Loucy (cell line): Measurements from ENCODE around the gene HIRA.

Experiments
- H2AFZ ChIP-seq: fragments of 200-600 bp; sonication (generic); 2 replicates; pipeline ENCODE4 v1.6.0; 2016; ENCODE audit warnings: antibody characterized with exemption, mild to moderate bottlenecking, low read length, moderate library complexity
- H3F3A ChIP-seq: fragments of 200-600 bp; 2 replicates; pipeline ENCODE4 v1.6.0; 2016; ENCODE audit warnings: antibody characterized with exemption, low read depth, mild to moderate bottlenecking
- H3K27me3 ChIP-seq: fragments of 200-600 bp; sonication (generic); 2 replicates; pipeline ENCODE4 v1.6.1; 2014; ENCODE audit warnings: low read length, mild to moderate bottlenecking; ENCODE audit not compliant: insufficient read depth, poor library complexity, severe bottlenecking
- H3K36me3 ChIP-seq: fragments of 200-600 bp; sonication (generic); 2 replicates; pipeline ENCODE4 v1.6.1; 2016; ENCODE audit warnings: low read length; ENCODE audit not compliant: insufficient read depth
- H3K4me1 ChIP-seq: fragments of 200-600 bp; sonication (generic); 2 replicates; pipeline ENCODE4 v1.5.1; 2014; ENCODE audit warnings: low read length, mild to moderate bottlenecking; ENCODE audit not compliant: insufficient read depth, poor library complexity, severe bottlenecking
- H3K4me2 ChIP-seq: fragments of 200-600 bp; sonication (generic); 2 replicates; pipeline ENCODE4 v1.6.0; 2014; ENCODE audit warnings: antibody characterized with exemption, low read length, low read depth, mild to moderate bottlenecking; ENCODE audit not compliant: poor library complexity, severe bottlenecking
- H3K4me3 ChIP-seq: fragments of 200-600 bp; sonication (generic); 2 replicates; pipeline ENCODE4 v1.5.1; 2014; ENCODE audit warnings: low read length, mild to moderate bottlenecking, mixed read lengths; ENCODE audit not compliant: poor library complexity, severe bottlenecking
- H3K79me2 ChIP-seq: fragments of 200-600 bp; sonication (generic); 2 replicates; pipeline ENCODE4 v1.6.1; 2014; ENCODE audit warnings: low read length; ENCODE audit not compliant: insufficient read depth
- H3K9ac ChIP-seq: fragments of 200-600 bp; sonication (generic); 2 replicates; pipeline ENCODE4 v1.6.0; 2014; ENCODE audit warnings: mild to moderate bottlenecking, low read depth, low read length, moderate library complexity; ENCODE audit not compliant: poor library complexity, severe bottlenecking
- H3K9me2 ChIP-seq: fragments of 200-600 bp; sonication (generic); replicated peaks from 2 replicates; pipeline ENCODE4 v1.6.1; 2016; ENCODE audit warnings: low read depth, low read length, mixed read lengths
- H3K9me3 ChIP-seq: fragments of 200-600 bp; sonication (generic); 2 replicates; pipeline ENCODE4 v1.6.1; 2014; ENCODE audit warnings: mild to moderate bottlenecking, antibody characterized with exemption, low read length, low read depth; ENCODE audit not compliant: insufficient read depth
- H4K20me1 ChIP-seq: fragments of 200-600 bp; sonication (generic); 2 replicates; pipeline ENCODE4 v1.6.0; 2014; ENCODE audit warnings: antibody characterized with exemption, low read length, mild to moderate bottlenecking; ENCODE audit not compliant: insufficient read depth, poor library complexity, severe bottlenecking
- CTCF ChIP-seq: fragments of 200-600 bp; sonication (generic); conservative IDR thresholded peaks from 2 replicates; pipeline ENCODE4 v1.5.1; 2014; ENCODE audit warnings: mild to moderate bottlenecking, antibody characterized with exemption, low read length
- EZH2phosphoT487 ChIP-seq: fragments of 200-600 bp; IDR thresholded peaks from 2 replicates; pipeline ENCODE4 v1.6.1; 2018; ENCODE audit warnings: antibody characterized with exemption, mild to moderate bottlenecking, moderate library complexity, borderline replicate concordance

HIRA gene

GRCh38 chr22:19469421-19469820, 37.9 kb upstream of the HIRA start:
- Histone ChIP-seq H3K9me3 (no peaks in the 10 kb centered on the region), H3F3A (no peaks in the 10 kb centered on the region), H4K20me1 (no peaks in the 10 kb centered on the region), H3K9me2 (no peaks in the 10 kb centered on the region), H2AFZ (no peak overlapping the region), H3K4me3 (no peak overlapping the region), H3K36me3 (peaks cover 90% of the 10 kb centered on the region; the same call in 1 of the 2 replicates), H3K4me1 (no peaks in the 10 kb centered on the region), H3K79me2 (no peaks in the 10 kb centered on the region), H3K9ac (no peak overlapping the region), H3K27me3 (no peaks in the 10 kb centered on the region), H3K4me2 (no peak overlapping the region)
- TF ChIP-seq CTCF (no peak), EZH2phosphoT487 (no peak)

- no peaks in the 10 kb centered on the region for H3K9me2 ChIP-seq
- H3K36me3 ChIP-seq = peaks cover 93% of the 10 kb centered on the region; the same call in 1 of the 2 replicates
- no peak for TF ChIP-seq EZH2phosphoT487
- TF ChIP-seq CTCF = no peak
- H4K20me1 ChIP-seq = no peaks in the 10 kb centered on the region
- H3K79me2 ChIP-seq = no peaks in the 10 kb centered on the region
- no peaks in the 10 kb centered on the region for H3F3A ChIP-seq
- H3K4me1 ChIP-seq = no peaks in the 10 kb centered on the region
- H3K27me3 ChIP-seq = no peaks in the 10 kb centered on the region
- no peak overlapping the region for H3K4me2 ChIP-seq
- no peaks in the 10 kb centered on the region for H3K9me3 ChIP-seq
- no peak overlapping the region for H2AFZ ChIP-seq
- H3K9ac ChIP-seq = no peak overlapping the region
- no peak overlapping the region for H3K4me3 ChIP-seq
These were observed 36.4 kb upstream of the HIRA start for GRCh38 chr22:19467912-19468311.

- Histone ChIP-seq H3K79me2 (no peaks in the 10 kb centered on the region), H3K36me3 (peaks cover 86% of the 10 kb centered on the region; the same call in 1 of the 2 replicates)
- TF ChIP-seq EZH2phosphoT487 = no peak
- no peak for TF ChIP-seq CTCF
These were observed 35.6 kb upstream of the HIRA start for GRCh38 chr22:19466848-19467752.

More at GRCh38 chr22:19466848-19467752, 35.6 kb upstream of the HIRA start:
- Histone ChIP-seq H3F3A (no peaks in the 10 kb centered on the region), H2AFZ (no peak overlapping the region), H3K4me1 (no peaks in the 10 kb centered on the region), H3K4me2 (no peak overlapping the region), H3K4me3 (no peak overlapping the region), H3K27me3 (no peaks in the 10 kb centered on the region), H3K9me2 (no peaks in the 10 kb centered on the region), H4K20me1 (no peaks in the 10 kb centered on the region), H3K9me3 (no peaks in the 10 kb centered on the region), H3K9ac (no peak overlapping the region)
